GM23338 (cell line): Measurements from ENCODE around the gene ARL9. TPM values are rescaled to one million over a fixed set of nuclear protein-coding genes. Genes with fewer than 3 reads are reported as not detected.

ENCODE experiments used
- polyA plus RNA-seq: library from polyadenylated mRNA; unstranded; fragments of >200 nt; fragmentation: Nextera tagmentation; extraction: Ambion mirVana; gene quantifications from 2 replicates; pipeline ENCODE4 v1.2.1, GENCODE V29; 2016
- total RNA-seq: library from RNA; depleted of rRNA; stranded (reverse); fragments of >200 nt; shearing (Covaris generic); gene quantifications from 2 replicates; pipeline ENCODE4 v1.2.3, GENCODE V29; 2014; rRNA removed

The ARL9 gene
- total and polyA plus RNA-seq, 2 experiments from 2014 or later: 0.37 TPM; not detected in 1

Other genes with a start within 250 kb of the ARL9 start
- 10.8 and 12.2 TPM in 2 replicates for gene AASDH, start 118.3 kb upstream of the ARL9 start, total RNA-seq
- gene AASDH, start 118.3 kb upstream of the ARL9 start, polyA plus RNA-seq: 35.6 and 38.4 TPM in 2 replicates
- gene PPAT, start 70.2 kb upstream of the ARL9 start, total RNA-seq: 87.4 and 96.8 TPM in 2 replicates
- gene PPAT, start 70.2 kb upstream of the ARL9 start, polyA plus RNA-seq: 56.3 and 63.0 TPM in 2 replicates
- gene PAICS, start 69.5 kb upstream of the ARL9 start, total RNA-seq: 366 and 390 TPM in 2 replicates
- gene PAICS, start 69.5 kb upstream of the ARL9 start, polyA plus RNA-seq: 260 and 300 TPM in 2 replicates
- gene SRP72, start 38.2 kb upstream of the ARL9 start, total RNA-seq: 73.1 and 84.6 TPM in 2 replicates
- gene SRP72, start 38.2 kb upstream of the ARL9 start, polyA plus RNA-seq: 114 and 174 TPM in 2 replicates
- gene HOPX, start 175.5 kb downstream of the ARL9 start, total RNA-seq: not detected in 2 replicates
- gene HOPX, start 175.5 kb downstream of the ARL9 start, polyA plus RNA-seq: not detected in 2 replicates